ENCODE results near the gene NECTIN2. TPM values are rescaled to one million over a fixed set of nuclear protein-coding genes. Genes with fewer than 3 reads are reported as not detected.

NECTIN2 gene
- total RNA-seq, 2 experiments from 2014 or later, result not detected

GRCh38 chr19:44927746-44928145 lies 81.6 kb downstream of the NECTIN2 start:
- H3K79me2 ChIP-seq (ENCODE audit: insufficient read depth, low read depth, low read length), result no peaks in the 10 kb centered on the region
- H3K4me3 ChIP-seq (ENCODE audit: low read depth, low read length, poor library complexity, severe bottlenecking), result no peak overlapping the region
- ChIA-PET CTCF (ENCODE audit: unreplicated experiment) (no interaction called here), POLR2A (no interaction called here)
- no peak overlapping the region for H3K4me2 ChIP-seq (ENCODE audit: low read length)
- H3K27ac ChIP-seq (ENCODE audit: low read depth, low read length, poor library complexity, severe bottlenecking), result no peak overlapping the region
- DNase-seq (ENCODE audit: low spot score), result no peak
- no peaks in the 10 kb centered on the region for H3K9me2 ChIP-seq (ENCODE audit: insufficient read depth, low read length)
- no peak overlapping the region for H2AFZ ChIP-seq (ENCODE audit: low read length)
- H3K36me3 ChIP-seq (ENCODE audit: insufficient read depth, low read length), result no peaks in the 10 kb centered on the region
- no peaks in the 10 kb centered on the region for H4K20me1 ChIP-seq (ENCODE audit: insufficient read depth, low read length)
- no peaks in the 10 kb centered on the region for H3K9me3 ChIP-seq (ENCODE audit: low read length)
- BruUV-seq (replicated peaks), result no TSS peak
- no peaks in the 10 kb centered on the region for H3K4me1 ChIP-seq (ENCODE audit: insufficient read depth, low read length, poor library complexity, severe bottlenecking)
- intact Hi-C loops (cut with micrococcal nuclease; ENCODE audit: unreplicated experiment), result no loop called here
- TF ChIP-seq CTCF (conservative IDR thresholded peaks at IDR 0.05; ENCODE audit: low read length) (no peak), EZH2phosphoT487 (IDR thresholded peaks at IDR 0.05; ENCODE audit: borderline replicate concordance, low read depth, low read length) (no peak)

GRCh38 chr19:44930088-44930487 lies 84.0 kb downstream of the NECTIN2 start:
- no TSS peak for BruUV-seq (replicated peaks)
- no peaks in the 10 kb centered on the region for H3K4me1 ChIP-seq (ENCODE audit: insufficient read depth, low read length, poor library complexity, severe bottlenecking)
- H3K9me3 ChIP-seq (ENCODE audit: low read length), result no peaks in the 10 kb centered on the region
- no peak overlapping the region for H3K27ac ChIP-seq (ENCODE audit: low read depth, low read length, poor library complexity, severe bottlenecking)
- ChIA-PET CTCF (ENCODE audit: unreplicated experiment) (no interaction called here), POLR2A (no interaction called here)
- H2AFZ ChIP-seq (ENCODE audit: low read length), result no peak overlapping the region
- no peak overlapping the region for H3K4me2 ChIP-seq (ENCODE audit: low read length)
- H3K79me2 ChIP-seq (ENCODE audit: insufficient read depth, low read depth, low read length), result no peaks in the 10 kb centered on the region
- no peak for DNase-seq (ENCODE audit: low spot score)
- H3K9me2 ChIP-seq (ENCODE audit: insufficient read depth, low read length), result no peaks in the 10 kb centered on the region
- H3K36me3 ChIP-seq (ENCODE audit: insufficient read depth, low read length), result no peaks in the 10 kb centered on the region
- no peak overlapping the region for H3K4me3 ChIP-seq (ENCODE audit: low read depth, low read length, poor library complexity, severe bottlenecking)
- intact Hi-C loops (cut with micrococcal nuclease; ENCODE audit: unreplicated experiment), result no loop called here
- no peaks in the 10 kb centered on the region for H4K20me1 ChIP-seq (ENCODE audit: insufficient read depth, low read length)
- TF ChIP-seq CTCF (conservative IDR thresholded peaks at IDR 0.05; ENCODE audit: low read length) (no peak), EZH2phosphoT487 (IDR thresholded peaks at IDR 0.05; ENCODE audit: borderline replicate concordance, low read depth, low read length) (no peak)

- CTCF ChIA-PET (ENCODE audit: unreplicated experiment), result no interaction called here
- DNase-seq (ENCODE audit: low spot score), result no peak
- H2AFZ ChIP-seq (ENCODE audit: low read length), result no peak overlapping the region
- no peak overlapping the region for H3K27ac ChIP-seq (ENCODE audit: low read depth, low read length, poor library complexity, severe bottlenecking)
- H3K4me3 ChIP-seq (ENCODE audit: low read depth, low read length, poor library complexity, severe bottlenecking), result no peak overlapping the region
- no peaks in the 10 kb centered on the region for H4K20me1 ChIP-seq (ENCODE audit: insufficient read depth, low read length)
- H3K9me2 ChIP-seq (ENCODE audit: insufficient read depth, low read length), result no peaks in the 10 kb centered on the region
- POLR2A ChIA-PET, result no interaction called here
- H3K79me2 ChIP-seq (ENCODE audit: insufficient read depth, low read depth, low read length), result no peaks in the 10 kb centered on the region
- H3K9me3 ChIP-seq (ENCODE audit: low read length), result no peaks in the 10 kb centered on the region
- no TSS peak for BruUV-seq (replicated peaks)
- no peaks in the 10 kb centered on the region for H3K4me1 ChIP-seq (ENCODE audit: insufficient read depth, low read length, poor library complexity, severe bottlenecking)
- intact Hi-C loops (cut with micrococcal nuclease; ENCODE audit: unreplicated experiment), result no loop called here
- no peak overlapping the region for H3K4me2 ChIP-seq (ENCODE audit: low read length)
- no peaks in the 10 kb centered on the region for H3K36me3 ChIP-seq (ENCODE audit: insufficient read depth, low read length)
- TF ChIP-seq EZH2phosphoT487 (IDR thresholded peaks at IDR 0.05; ENCODE audit: borderline replicate concordance, low read depth, low read length), result no peak
- TF ChIP-seq CTCF (conservative IDR thresholded peaks at IDR 0.05; ENCODE audit: low read length), result no peak
Observed at GRCh38 chr19:44931541-44931940, 85.4 kb downstream of the NECTIN2 start.

Other genes with a start within 250 kb of the NECTIN2 start
- gene IGSF23, start 232.7 kb upstream of the NECTIN2 start, total RNA-seq (2014; rRNA removed; shearing (Covaris generic)), result not detected in 2 replicates
- gene IGSF23, start 232.7 kb upstream of the NECTIN2 start, total RNA-seq (2022), result not detected in 2 replicates
- gene PVR, start 202.4 kb upstream of the NECTIN2 start, total RNA-seq (2014; rRNA removed; shearing (Covaris generic)), result not detected in 2 replicates
- not detected in 2 replicates for gene PVR, start 202.4 kb upstream of the NECTIN2 start, total RNA-seq (2022)
- gene CEACAM19, start 174.8 kb upstream of the NECTIN2 start, total RNA-seq (2014; rRNA removed; shearing (Covaris generic)), result not detected in 2 replicates
- gene CEACAM19, start 174.8 kb upstream of the NECTIN2 start, total RNA-seq (2022), result not detected in 2 replicates
- gene CEACAM16, start 147.1 kb upstream of the NECTIN2 start, total RNA-seq (2014; rRNA removed; shearing (Covaris generic)), result not detected in 2 replicates
- gene CEACAM16, start 147.1 kb upstream of the NECTIN2 start, total RNA-seq (2022), result not detected in 2 replicates
- gene BCL3, start 97.6 kb upstream of the NECTIN2 start, total RNA-seq (2014; rRNA removed; shearing (Covaris generic)), result 5.8 and 10.2 TPM in 2 replicates
- 18.6 and 22.9 TPM in 2 replicates for gene BCL3, start 97.6 kb upstream of the NECTIN2 start, total RNA-seq (2022)
- not detected in 2 replicates for gene CBLC, start 68.4 kb upstream of the NECTIN2 start, total RNA-seq (2014; rRNA removed; shearing (Covaris generic))
- not detected in 2 replicates for gene CBLC, start 68.4 kb upstream of the NECTIN2 start, total RNA-seq (2022)
- not detected in 2 replicates for gene BCAM, start 37.2 kb upstream of the NECTIN2 start, total RNA-seq (2014; rRNA removed; shearing (Covaris generic))
- gene BCAM, start 37.2 kb upstream of the NECTIN2 start, total RNA-seq (2022), result not detected in 2 replicates
- 89.7 and 90.1 TPM in 2 replicates for gene TOMM40, start 45.0 kb downstream of the NECTIN2 start, total RNA-seq (2014; rRNA removed; shearing (Covaris generic))
- 58.9 and 80.9 TPM in 2 replicates for gene TOMM40, start 45.0 kb downstream of the NECTIN2 start, total RNA-seq (2022)
- 2.1 and 3.3 TPM in 2 replicates for gene APOE, start 59.5 kb downstream of the NECTIN2 start, total RNA-seq (2014; rRNA removed; shearing (Covaris generic))
- gene APOE, start 59.5 kb downstream of the NECTIN2 start, total RNA-seq (2022), result 1.1 and 1.8 TPM in 2 replicates
- not detected in 2 replicates for gene APOC1, start 68.3 kb downstream of the NECTIN2 start, total RNA-seq (2014; rRNA removed; shearing (Covaris generic))
- 1.9 TPM in 1 of 2 replicates, not detected in the other for gene APOC1, start 68.3 kb downstream of the NECTIN2 start, total RNA-seq (2022)
- gene APOC4, start 95.9 kb downstream of the NECTIN2 start, total RNA-seq (2014; rRNA removed; shearing (Covaris generic)), result not detected in 2 replicates
- gene APOC4, start 95.9 kb downstream of the NECTIN2 start, total RNA-seq (2022), result not detected in 2 replicates
- gene APOC2, start 99.8 kb downstream of the NECTIN2 start, total RNA-seq (2014; rRNA removed; shearing (Covaris generic)), result 0.35 TPM in 1 of 2 replicates, not detected in the other
- gene APOC2, start 99.8 kb downstream of the NECTIN2 start, total RNA-seq (2022), result not detected in 2 replicates
- gene CLPTM1, start 109.1 kb downstream of the NECTIN2 start, total RNA-seq (2014; rRNA removed; shearing (Covaris generic)), result 32.2 and 34.0 TPM in 2 replicates
- gene CLPTM1, start 109.1 kb downstream of the NECTIN2 start, total RNA-seq (2022), result 70.3 and 86.3 TPM in 2 replicates
- 36.4 and 36.9 TPM in 2 replicates for gene RELB, start 155.2 kb downstream of the NECTIN2 start, total RNA-seq (2014; rRNA removed; shearing (Covaris generic))
- gene RELB, start 155.2 kb downstream of the NECTIN2 start, total RNA-seq (2022), result 51.1 and 61.7 TPM in 2 replicates
- gene CLASRP, start 192.7 kb downstream of the NECTIN2 start, total RNA-seq (2014; rRNA removed; shearing (Covaris generic)), result 142 and 152 TPM in 2 replicates
- 166 and 181 TPM in 2 replicates for gene CLASRP, start 192.7 kb downstream of the NECTIN2 start, total RNA-seq (2022)
- gene ZNF296, start 230.2 kb downstream of the NECTIN2 start, total RNA-seq (2014; rRNA removed; shearing (Covaris generic)), result 10.6 and 13.5 TPM in 2 replicates
- gene ZNF296, start 230.2 kb downstream of the NECTIN2 start, total RNA-seq (2022), result 31.4 and 31.6 TPM in 2 replicates
- 45.2 and 60.0 TPM in 2 replicates for gene GEMIN7, start 233.0 kb downstream of the NECTIN2 start, total RNA-seq (2014; rRNA removed; shearing (Covaris generic))
- 38.8 and 46.3 TPM in 2 replicates for gene GEMIN7, start 233.0 kb downstream of the NECTIN2 start, total RNA-seq (2022)
- gene PPP1R37, start 246.9 kb downstream of the NECTIN2 start, total RNA-seq (2014; rRNA removed; shearing (Covaris generic)), result 35.5 and 48.6 TPM in 2 replicates
- 24.7 and 27.7 TPM in 2 replicates for gene PPP1R37, start 246.9 kb downstream of the NECTIN2 start, total RNA-seq (2022)